Liver (tissue), 9 donors: Measurements from ENCODE around the gene LPAR1. TPM values are rescaled to one million over a fixed set of nuclear protein-coding genes. Genes with fewer than 3 reads are reported as not detected.

Experiments
- DNase-seq: peaks from one replicate; pipeline ENCODE4 v3.0.0-alpha.2; 2017; ENCODE audit warnings: low spot score
- H3K27ac ChIP-seq, 2 donors: one replicate each; pipeline ENCODE4 v1.7.0; 2013; ENCODE audit warnings: inconsistent platforms in 2 of 2, low read length in 2 of 2, control low read depth in 1 of 2, low read depth in 1 of 2, mild to moderate bottlenecking in 1 of 2
- H3K27me3 ChIP-seq, 4 donors: one replicate each; pipeline versions ENCODE4 v1.6.1 to v1.7.0; 2013; ENCODE audit warnings: low read length in 3 of 4, inconsistent platforms in 1 of 4, mild to moderate bottlenecking in 1 of 4, moderate library complexity in 1 of 4; ENCODE audit not compliant: control insufficient read depth in 4 of 4, insufficient read depth in 4 of 4
- H3K36me3 ChIP-seq, 4 donors: one replicate each; pipeline versions ENCODE4 v1.6.1 to v1.7.0; 2013; ENCODE audit warnings: low read length in 3 of 4, mild to moderate bottlenecking in 3 of 4, low read depth in 1 of 4, moderate library complexity in 1 of 4; ENCODE audit not compliant: control insufficient read depth in 4 of 4, insufficient read depth in 3 of 4
- H3K4me1 ChIP-seq, 4 donors: one replicate each; pipeline versions ENCODE4 v1.6.1 to v1.7.0; 2013; ENCODE audit warnings: low read length in 3 of 4, mild to moderate bottlenecking in 3 of 4, moderate library complexity in 1 of 4; ENCODE audit not compliant: control insufficient read depth in 4 of 4, insufficient read depth in 4 of 4
- H3K4me3 ChIP-seq, 3 donors: one replicate each; pipeline versions ENCODE4 v1.6.1 to v1.7.0; 2013; ENCODE audit warnings: low read length in 3 of 3, control low read depth in 1 of 3, low read depth in 1 of 3, mild to moderate bottlenecking in 1 of 3
- H3K9ac ChIP-seq, 2 donors: one replicate each; pipeline ENCODE4 v1.7.0; 2013; ENCODE audit warnings: low read length in 2 of 2, mild to moderate bottlenecking in 2 of 2, moderate library complexity in 2 of 2, control low read depth in 1 of 2, low read depth in 1 of 2
- H3K9me3 ChIP-seq, 4 donors: one replicate each; pipeline versions ENCODE4 v1.6.1 to v1.7.0; 2013; ENCODE audit warnings: low read length in 3 of 4; ENCODE audit not compliant: control insufficient read depth in 4 of 4
- ATF3 ChIP-seq: IDR thresholded peaks from 2 replicates; pipeline ENCODE4 v1.6.1; 2016; ENCODE audit warnings: antibody characterized with exemption
- EGR1 ChIP-seq, 2 donors: IDR thresholded peaks; 2 replicates each; pipeline ENCODE4 v1.6.1; 2016 to 2018; ENCODE audit warnings: antibody characterized with exemption in 2 of 2, low read depth in 2 of 2
- FOXA1 ChIP-seq: IDR thresholded peaks from 2 replicates; pipeline ENCODE4 v1.6.1; 2016; ENCODE audit warnings: antibody characterized with exemption
- FOXA2 ChIP-seq: IDR thresholded peaks from 2 replicates; pipeline ENCODE4 v1.6.1; 2016; ENCODE audit warnings: antibody characterized with exemption
- GABPA ChIP-seq, 2 donors: IDR thresholded peaks in 1 of 2; conservative IDR thresholded peaks in 1 of 2; 2 replicates each; pipeline ENCODE4 v1.6.1; 2016; ENCODE audit warnings: antibody characterized with exemption in 2 of 2, mild to moderate bottlenecking in 1 of 2, moderate library complexity in 1 of 2
- HNF4A ChIP-seq, 2 donors: conservative IDR thresholded peaks; 2 replicates each; pipeline ENCODE4 v1.6.1; 2016; ENCODE audit warnings: antibody characterized with exemption in 2 of 2, mild to moderate bottlenecking in 2 of 2
- HNF4G ChIP-seq: IDR thresholded peaks from 2 replicates; pipeline ENCODE4 v1.6.1; 2016; ENCODE audit warnings: antibody characterized with exemption
- JUND ChIP-seq, 2 donors: IDR thresholded peaks; 2 replicates each; pipeline ENCODE4 v1.6.1; 2016; ENCODE audit warnings: antibody characterized with exemption in 2 of 2
- MAX ChIP-seq: IDR thresholded peaks from 2 replicates; pipeline ENCODE4 v1.6.1; 2016; ENCODE audit warnings: antibody characterized with exemption
- NR2F2 ChIP-seq: IDR thresholded peaks from 2 replicates; pipeline ENCODE4 v1.6.1; 2016; ENCODE audit warnings: antibody characterized with exemption
- RAD21 ChIP-seq, 2 donors: IDR thresholded peaks; 2 replicates each; pipeline ENCODE4 v1.6.1; 2016; ENCODE audit warnings: antibody characterized with exemption in 2 of 2, mild to moderate bottlenecking in 2 of 2
- RXRA ChIP-seq, 2 donors: IDR thresholded peaks; 2 replicates each; pipeline ENCODE4 v1.6.1; 2017 to 2018; ENCODE audit warnings: antibody characterized with exemption in 2 of 2, mild to moderate bottlenecking in 1 of 2
- SP1 ChIP-seq: IDR thresholded peaks from 2 replicates; pipeline ENCODE4 v1.6.1; 2018; ENCODE audit warnings: antibody characterized with exemption, mild to moderate bottlenecking
- TAF1 ChIP-seq: conservative IDR thresholded peaks from 2 replicates; pipeline ENCODE4 v1.6.1; 2016; ENCODE audit warnings: antibody characterized with exemption, mild to moderate bottlenecking
- YY1 ChIP-seq: IDR thresholded peaks from 2 replicates; pipeline ENCODE4 v1.6.1; 2016; ENCODE audit warnings: antibody characterized with exemption, mild to moderate bottlenecking
- WGBS: extraction: QIAGEN DNeasy Blood & Tissue Kit; methylation state at CpG from one replicate; pipeline ENCODE4 v1.1.7; 2013; 5-methylcytosine and 5-hydroxymethylcytosine counted together
- polyA plus RNA-seq, 2 donors: library from polyadenylated mRNA; stranded (reverse) in 1 of 2; unstranded in 1 of 2; fragments of 200-250 nt in 1 of 2; fragments of >200 nt in 1 of 2; fragmentation: Nextera tagmentation in 1 of 2; extraction: Ambion mirVana in 1 of 2; gene quantifications; one replicate each; pipeline versions ENCODE4 v1.2.1 to v1.2.3, GENCODE V29; 2013 to 2015
- total RNA-seq, 2 donors: library from RNA; depleted of rRNA; stranded (reverse); fragments of >200 nt; gene quantifications; one replicate each; pipeline ENCODE4 v1.2.3, GENCODE V29; 2014
- TF ChIP-seq, protein P1 (sequence below): IDR thresholded peaks from 2 replicates; pipeline ENCODE4 v1.6.1; 2016; ENCODE audit warnings: antibody characterized with exemption
- TF ChIP-seq, protein P2 (sequence below): fragments of 150-350 bp; IDR thresholded peaks from 2 replicates; pipeline ENCODE4 v1.5.1; 2017; ENCODE audit warnings: improper control_type of control experiment, low read depth, low read length; ENCODE audit not compliant: missing input control
- TF ChIP-seq, protein P3 (sequence below): IDR thresholded peaks from 2 replicates; pipeline ENCODE4 v1.6.1; 2016; ENCODE audit warnings: antibody characterized with exemption, mild to moderate bottlenecking
- donor health status: healthy.
- donor health status: healthy.
- donor health status: healthy.
- donor health status: healthy.
- donor health status: healthy.

The LPAR1 gene
- total and polyA plus RNA-seq, 4 donors, result 0.51 to 3.6 (median 1.1) TPM

GRCh38 chr9:110846215-110846614 is 192.1 kb downstream of the LPAR1 start:
- H3K27me3 ChIP-seq, result no peaks in the 10 kb centered on the region
- no peaks in the 10 kb centered on the region for H3K36me3 ChIP-seq
- no peaks in the 10 kb centered on the region for H3K4me1 ChIP-seq
- TF ChIP-seq, protein P1, sequence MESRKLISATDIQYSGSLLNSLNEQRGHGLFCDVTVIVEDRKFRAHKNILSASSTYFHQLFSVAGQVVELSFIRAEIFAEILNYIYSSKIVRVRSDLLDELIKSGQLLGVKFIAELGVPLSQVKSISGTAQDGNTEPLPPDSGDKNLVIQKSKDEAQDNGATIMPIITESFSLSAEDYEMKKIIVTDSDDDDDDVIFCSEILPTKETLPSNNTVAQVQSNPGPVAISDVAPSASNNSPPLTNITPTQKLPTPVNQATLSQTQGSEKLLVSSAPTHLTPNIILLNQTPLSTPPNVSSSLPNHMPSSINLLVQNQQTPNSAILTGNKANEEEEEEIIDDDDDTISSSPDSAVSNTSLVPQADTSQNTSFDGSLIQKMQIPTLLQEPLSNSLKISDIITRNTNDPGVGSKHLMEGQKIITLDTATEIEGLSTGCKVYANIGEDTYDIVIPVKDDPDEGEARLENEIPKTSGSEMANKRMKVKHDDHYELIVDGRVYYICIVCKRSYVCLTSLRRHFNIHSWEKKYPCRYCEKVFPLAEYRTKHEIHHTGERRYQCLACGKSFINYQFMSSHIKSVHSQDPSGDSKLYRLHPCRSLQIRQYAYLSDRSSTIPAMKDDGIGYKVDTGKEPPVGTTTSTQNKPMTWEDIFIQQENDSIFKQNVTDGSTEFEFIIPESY, result no peak
- TF ChIP-seq GABPA (IDR thresholded peaks at IDR 0.05 in 1 of 2, conservative IDR thresholded peaks at IDR 0.05 in 1 of 2), result no peak
- TF ChIP-seq, protein P2, sequence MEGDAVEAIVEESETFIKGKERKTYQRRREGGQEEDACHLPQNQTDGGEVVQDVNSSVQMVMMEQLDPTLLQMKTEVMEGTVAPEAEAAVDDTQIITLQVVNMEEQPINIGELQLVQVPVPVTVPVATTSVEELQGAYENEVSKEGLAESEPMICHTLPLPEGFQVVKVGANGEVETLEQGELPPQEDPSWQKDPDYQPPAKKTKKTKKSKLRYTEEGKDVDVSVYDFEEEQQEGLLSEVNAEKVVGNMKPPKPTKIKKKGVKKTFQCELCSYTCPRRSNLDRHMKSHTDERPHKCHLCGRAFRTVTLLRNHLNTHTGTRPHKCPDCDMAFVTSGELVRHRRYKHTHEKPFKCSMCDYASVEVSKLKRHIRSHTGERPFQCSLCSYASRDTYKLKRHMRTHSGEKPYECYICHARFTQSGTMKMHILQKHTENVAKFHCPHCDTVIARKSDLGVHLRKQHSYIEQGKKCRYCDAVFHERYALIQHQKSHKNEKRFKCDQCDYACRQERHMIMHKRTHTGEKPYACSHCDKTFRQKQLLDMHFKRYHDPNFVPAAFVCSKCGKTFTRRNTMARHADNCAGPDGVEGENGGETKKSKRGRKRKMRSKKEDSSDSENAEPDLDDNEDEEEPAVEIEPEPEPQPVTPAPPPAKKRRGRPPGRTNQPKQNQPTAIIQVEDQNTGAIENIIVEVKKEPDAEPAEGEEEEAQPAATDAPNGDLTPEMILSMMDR, result no peak
- TF ChIP-seq FOXA1, result no peak
- TF ChIP-seq YY1, result no peak
- TF ChIP-seq SP1, result no peak
- TF ChIP-seq, protein P3, sequence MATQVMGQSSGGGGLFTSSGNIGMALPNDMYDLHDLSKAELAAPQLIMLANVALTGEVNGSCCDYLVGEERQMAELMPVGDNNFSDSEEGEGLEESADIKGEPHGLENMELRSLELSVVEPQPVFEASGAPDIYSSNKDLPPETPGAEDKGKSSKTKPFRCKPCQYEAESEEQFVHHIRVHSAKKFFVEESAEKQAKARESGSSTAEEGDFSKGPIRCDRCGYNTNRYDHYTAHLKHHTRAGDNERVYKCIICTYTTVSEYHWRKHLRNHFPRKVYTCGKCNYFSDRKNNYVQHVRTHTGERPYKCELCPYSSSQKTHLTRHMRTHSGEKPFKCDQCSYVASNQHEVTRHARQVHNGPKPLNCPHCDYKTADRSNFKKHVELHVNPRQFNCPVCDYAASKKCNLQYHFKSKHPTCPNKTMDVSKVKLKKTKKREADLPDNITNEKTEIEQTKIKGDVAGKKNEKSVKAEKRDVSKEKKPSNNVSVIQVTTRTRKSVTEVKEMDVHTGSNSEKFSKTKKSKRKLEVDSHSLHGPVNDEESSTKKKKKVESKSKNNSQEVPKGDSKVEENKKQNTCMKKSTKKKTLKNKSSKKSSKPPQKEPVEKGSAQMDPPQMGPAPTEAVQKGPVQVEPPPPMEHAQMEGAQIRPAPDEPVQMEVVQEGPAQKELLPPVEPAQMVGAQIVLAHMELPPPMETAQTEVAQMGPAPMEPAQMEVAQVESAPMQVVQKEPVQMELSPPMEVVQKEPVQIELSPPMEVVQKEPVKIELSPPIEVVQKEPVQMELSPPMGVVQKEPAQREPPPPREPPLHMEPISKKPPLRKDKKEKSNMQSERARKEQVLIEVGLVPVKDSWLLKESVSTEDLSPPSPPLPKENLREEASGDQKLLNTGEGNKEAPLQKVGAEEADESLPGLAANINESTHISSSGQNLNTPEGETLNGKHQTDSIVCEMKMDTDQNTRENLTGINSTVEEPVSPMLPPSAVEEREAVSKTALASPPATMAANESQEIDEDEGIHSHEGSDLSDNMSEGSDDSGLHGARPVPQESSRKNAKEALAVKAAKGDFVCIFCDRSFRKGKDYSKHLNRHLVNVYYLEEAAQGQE, result no peak
- TF ChIP-seq HNF4A (conservative IDR thresholded peaks at IDR 0.05), result no peak
- no peak for TF ChIP-seq FOXA2
- TF ChIP-seq TAF1, result no peak
- no peak for TF ChIP-seq MAX
- TF ChIP-seq NR2F2, result no peak
- TF ChIP-seq ATF3, result no peak
- no peak for TF ChIP-seq HNF4G
- TF ChIP-seq RAD21 (IDR thresholded peaks at IDR 0.05), result no peak
- no peak for TF ChIP-seq EGR1 (IDR thresholded peaks at IDR 0.05; ENCODE audit: low read depth in 2 of 2)
- TF ChIP-seq JUND (IDR thresholded peaks at IDR 0.05), result no peak
- TF ChIP-seq RXRA (IDR thresholded peaks at IDR 0.05), result no peak
- no peak overlapping the region for H3K27ac ChIP-seq
- H3K9ac ChIP-seq, result no peak overlapping the region
- no peaks in the 10 kb centered on the region for H3K9me3 ChIP-seq
- no peak overlapping the region for H3K4me3 ChIP-seq
- DNase-seq, result no peak
- WGBS, result 81% methylated on average over 2 of the region's 2 CpGs

- Histone ChIP-seq H3K27me3 (no peaks in the 10 kb centered on the region), H3K27ac (no peak overlapping the region), H3K9me3 (no peaks in the 10 kb centered on the region), H3K4me3 (no peak overlapping the region), H3K4me1 (no peaks in the 10 kb centered on the region), H3K9ac (no peak overlapping the region), H3K36me3 (no peaks in the 10 kb centered on the region)
- no peak for DNase-seq
- no peak for TF ChIP-seq GABPA (IDR thresholded peaks at IDR 0.05 in 1 of 2, conservative IDR thresholded peaks at IDR 0.05 in 1 of 2)
- no peak for TF ChIP-seq HNF4A (conservative IDR thresholded peaks at IDR 0.05)
- TF ChIP-seq JUND (IDR thresholded peaks at IDR 0.05), result no peak
- no peak for TF ChIP-seq FOXA2
- no peak for TF ChIP-seq HNF4G
- no peak for TF ChIP-seq MAX
- WGBS, result 84% methylated on average over 1 of the region's 1 CpG
Measured at GRCh38 chr9:110844121-110844520, 194.1 kb downstream of the LPAR1 start.
